OCI-M1 (cell line): ENCODE measurements around the gene EPHA4.

Source experiments
- DNase-seq: peaks from one replicate; lab custom pipeline; 2025; lab: John Stamatoyannopoulos, UW

EPHA4 gene

GRCh38 chr2:221571551-221572218 is 419 bp downstream of the EPHA4 start:
- no peak for DNase-seq

GRCh38 chr2:221571025-221571550 is 1.0 kb downstream of the EPHA4 start:
- no peak for DNase-seq

- DNase-seq, result no peak
Measured at GRCh38 chr2:221570321-221570935, 1.7 kb downstream of the EPHA4 start.

GRCh38 chr2:221569871-221570270 is 2.2 kb downstream of the EPHA4 start:
- DNase-seq, result no peak

GRCh38 chr2:221569425-221569845 is 2.7 kb downstream of the EPHA4 start:
- no peak for DNase-seq

- DNase-seq, result no peak
Measured at GRCh38 chr2:221568299-221568698, 3.8 kb downstream of the EPHA4 start.

GRCh38 chr2:221567809-221568208 is 4.3 kb downstream of the EPHA4 start:
- no peak for DNase-seq

- DNase-seq, result no peak
Measured at GRCh38 chr2:221567231-221567760, 4.8 kb downstream of the EPHA4 start.

GRCh38 chr2:221563270-221563985 is 8.7 kb downstream of the EPHA4 start:
- DNase-seq, result no peak

GRCh38 chr2:221562226-221562625 is 9.9 kb downstream of the EPHA4 start:
- DNase-seq, result no peak

- no peak for DNase-seq
Measured at GRCh38 chr2:221561770-221562169, 10.3 kb downstream of the EPHA4 start.

- no peak for DNase-seq
Measured at GRCh38 chr2:221559991-221560390, 12.1 kb downstream of the EPHA4 start.

GRCh38 chr2:221558107-221558506 is 14.0 kb downstream of the EPHA4 start:
- no peak for DNase-seq

- DNase-seq, result no peak
Measured at GRCh38 chr2:221555494-221555846, 16.6 kb downstream of the EPHA4 start.

GRCh38 chr2:221554769-221555493 is 17.2 kb downstream of the EPHA4 start:
- DNase-seq, result no peak

GRCh38 chr2:221553333-221553732 is 18.8 kb downstream of the EPHA4 start:
- no peak for DNase-seq

- DNase-seq, result no peak
Measured at GRCh38 chr2:221552291-221552690, 19.8 kb downstream of the EPHA4 start.

GRCh38 chr2:221551864-221552263 is 20.2 kb downstream of the EPHA4 start:
- DNase-seq, result no peak

GRCh38 chr2:221549143-221549542 is 23.0 kb downstream of the EPHA4 start:
- no peak for DNase-seq

- DNase-seq, result no peak
Measured at GRCh38 chr2:221546505-221547225, 25.4 kb downstream of the EPHA4 start.

- DNase-seq, result no peak
Measured at GRCh38 chr2:221541131-221541735, 30.9 kb downstream of the EPHA4 start.
